Measurements from ENCODE around the gene IL34. TPM values are rescaled to one million over a fixed set of nuclear protein-coding genes. Genes with fewer than 3 reads are reported as not detected.

Gene IL34
- total RNA-seq, 1 experiment from 2014 or later = 0.35 TPM

GRCh38 chr16:70608521-70608920 lies 37.8 kb upstream of the IL34 start:
- no TSS peak for BruUV-seq (replicated peaks)
- CTCF ChIA-PET = no interaction called here
- Mint-ChIP-seq H3K27me3 (ENCODE audit: unreplicated experiment) (no peaks in the 10 kb centered on the region), H3K27ac (ENCODE audit: unreplicated experiment) (no peak overlapping the region), H3K4me3 (ENCODE audit: low read depth, unreplicated experiment) (no peak overlapping the region), H3K9me3 (ENCODE audit: low read depth, unreplicated experiment) (no peaks in the 10 kb centered on the region), H3K4me1 (ENCODE audit: low read depth, unreplicated experiment) (no peaks in the 10 kb centered on the region), H3K36me3 (ENCODE audit: insufficient read depth, unreplicated experiment) (no peaks in the 10 kb centered on the region)
- no peak for TF ChIP-seq CTCF (IDR thresholded peaks at IDR 0.05; ENCODE audit: unreplicated experiment)
- peak; percentile 40 for DNase-seq
- intact Hi-C loops (cut with micrococcal nuclease; ENCODE audit: unreplicated experiment) = loop anchor here (10.0 kb wide), 1 partner anchor 46 kb away; no protein-coding TSS in a partner anchor

- no TSS peak for BruUV-seq (replicated peaks)
- intact Hi-C loops (cut with micrococcal nuclease; ENCODE audit: unreplicated experiment) = no loop called here
- Mint-ChIP-seq H3K27ac (ENCODE audit: unreplicated experiment) (no peak overlapping the region), H3K4me3 (ENCODE audit: low read depth, unreplicated experiment) (no peak overlapping the region), H3K27me3 (ENCODE audit: unreplicated experiment) (no peaks in the 10 kb centered on the region), H3K4me1 (ENCODE audit: low read depth, unreplicated experiment) (no peaks in the 10 kb centered on the region), H3K36me3 (ENCODE audit: insufficient read depth, unreplicated experiment) (no peaks in the 10 kb centered on the region), H3K9me3 (ENCODE audit: low read depth, unreplicated experiment) (no peaks in the 10 kb centered on the region)
- CTCF ChIA-PET = interaction anchor here (1.0 kb wide), 1 partner anchor 43 kb away, joined by 3 read pairs; no protein-coding TSS in a partner anchor
- no peak for TF ChIP-seq CTCF (IDR thresholded peaks at IDR 0.05; ENCODE audit: unreplicated experiment)
- DNase-seq = no peak
Measured at GRCh38 chr16:70610273-70611223, 35.8 kb upstream of the IL34 start.

GRCh38 chr16:70611224-70611598 lies 35.1 kb upstream of the IL34 start:
- Mint-ChIP-seq H3K27me3 (ENCODE audit: unreplicated experiment) (no peaks in the 10 kb centered on the region), H3K27ac (ENCODE audit: unreplicated experiment) (no peak overlapping the region), H3K36me3 (ENCODE audit: insufficient read depth, unreplicated experiment) (no peaks in the 10 kb centered on the region), H3K4me3 (ENCODE audit: low read depth, unreplicated experiment) (no peak overlapping the region), H3K4me1 (ENCODE audit: low read depth, unreplicated experiment) (no peaks in the 10 kb centered on the region), H3K9me3 (ENCODE audit: low read depth, unreplicated experiment) (no peaks in the 10 kb centered on the region)
- no peak for TF ChIP-seq CTCF (IDR thresholded peaks at IDR 0.05; ENCODE audit: unreplicated experiment)
- CTCF ChIA-PET = no interaction called here
- no TSS peak for BruUV-seq (replicated peaks)
- intact Hi-C loops (cut with micrococcal nuclease; ENCODE audit: unreplicated experiment) = no loop called here
- DNase-seq = no peak

GRCh38 chr16:70611785-70612303 lies 34.5 kb upstream of the IL34 start:
- BruUV-seq (replicated peaks) = no TSS peak
- no peak for DNase-seq
- Mint-ChIP-seq H3K9me3 (ENCODE audit: low read depth, unreplicated experiment) (no peaks in the 10 kb centered on the region), H3K4me3 (ENCODE audit: low read depth, unreplicated experiment) (no peak overlapping the region), H3K27ac (ENCODE audit: unreplicated experiment) (no peak overlapping the region), H3K27me3 (ENCODE audit: unreplicated experiment) (no peaks in the 10 kb centered on the region), H3K4me1 (ENCODE audit: low read depth, unreplicated experiment) (no peaks in the 10 kb centered on the region), H3K36me3 (ENCODE audit: insufficient read depth, unreplicated experiment) (no peaks in the 10 kb centered on the region)
- CTCF ChIA-PET = interaction anchor here (0.6 kb wide), 1 partner anchor 25 kb away, joined by 3 read pairs; no protein-coding TSS in a partner anchor
- no peak for TF ChIP-seq CTCF (IDR thresholded peaks at IDR 0.05; ENCODE audit: unreplicated experiment)
- intact Hi-C loops (cut with micrococcal nuclease; ENCODE audit: unreplicated experiment) = no loop called here
